Neural crest cell (in vitro differentiated cells): ENCODE data around the gene YBX3. TPM values are rescaled to one million over a fixed set of nuclear protein-coding genes. Genes with fewer than 3 reads are reported as not detected.

ENCODE experiments used
- DNase-seq: peaks from one replicate; pipeline ENCODE4 v3.0.0; 2021; ENCODE audit warnings: low read depth, mixed read lengths, low spot score
- H3K27ac Mint-ChIP-seq: one replicate; pipeline ENCODE4 v1.8.0; 2021; ENCODE audit warnings: mild to moderate bottlenecking, mixed read lengths; ENCODE audit not compliant: unreplicated experiment
- H3K27me3 Mint-ChIP-seq: 2 replicates; pipeline ENCODE4 v1.8.0; 2021; ENCODE audit warnings: low read depth, mild to moderate bottlenecking, mixed read lengths
- H3K36me3 Mint-ChIP-seq: 2 replicates; pipeline ENCODE4 v1.8.0; 2021; ENCODE audit warnings: low read depth, mild to moderate bottlenecking, mixed read lengths
- H3K4me1 Mint-ChIP-seq: 2 replicates; pipeline ENCODE4 v1.8.0; 2021; ENCODE audit warnings: mixed read lengths
- H3K4me3 Mint-ChIP-seq: one replicate; pipeline ENCODE4 v1.8.0; 2021; ENCODE audit warnings: mild to moderate bottlenecking, mixed read lengths
- H3K9me3 Mint-ChIP-seq: 2 replicates; pipeline ENCODE4 v1.8.0; 2021; ENCODE audit warnings: mixed read lengths
- CTCF ChIP-seq: fragments of 200-600 bp; sonication (generic); conservative IDR thresholded peaks from 2 replicates; pipeline ENCODE4 v1.5.0; 2021; ENCODE audit warnings: antibody characterized with exemption, mild to moderate bottlenecking
- total RNA-seq: library from RNA; stranded (reverse); gene quantifications from 2 replicates; pipeline ENCODE4 v1.2.1, GENCODE V29; 2021

Gene YBX3
- total RNA-seq, 1 donor from 2014 or later = 90.4 TPM

DNA sequence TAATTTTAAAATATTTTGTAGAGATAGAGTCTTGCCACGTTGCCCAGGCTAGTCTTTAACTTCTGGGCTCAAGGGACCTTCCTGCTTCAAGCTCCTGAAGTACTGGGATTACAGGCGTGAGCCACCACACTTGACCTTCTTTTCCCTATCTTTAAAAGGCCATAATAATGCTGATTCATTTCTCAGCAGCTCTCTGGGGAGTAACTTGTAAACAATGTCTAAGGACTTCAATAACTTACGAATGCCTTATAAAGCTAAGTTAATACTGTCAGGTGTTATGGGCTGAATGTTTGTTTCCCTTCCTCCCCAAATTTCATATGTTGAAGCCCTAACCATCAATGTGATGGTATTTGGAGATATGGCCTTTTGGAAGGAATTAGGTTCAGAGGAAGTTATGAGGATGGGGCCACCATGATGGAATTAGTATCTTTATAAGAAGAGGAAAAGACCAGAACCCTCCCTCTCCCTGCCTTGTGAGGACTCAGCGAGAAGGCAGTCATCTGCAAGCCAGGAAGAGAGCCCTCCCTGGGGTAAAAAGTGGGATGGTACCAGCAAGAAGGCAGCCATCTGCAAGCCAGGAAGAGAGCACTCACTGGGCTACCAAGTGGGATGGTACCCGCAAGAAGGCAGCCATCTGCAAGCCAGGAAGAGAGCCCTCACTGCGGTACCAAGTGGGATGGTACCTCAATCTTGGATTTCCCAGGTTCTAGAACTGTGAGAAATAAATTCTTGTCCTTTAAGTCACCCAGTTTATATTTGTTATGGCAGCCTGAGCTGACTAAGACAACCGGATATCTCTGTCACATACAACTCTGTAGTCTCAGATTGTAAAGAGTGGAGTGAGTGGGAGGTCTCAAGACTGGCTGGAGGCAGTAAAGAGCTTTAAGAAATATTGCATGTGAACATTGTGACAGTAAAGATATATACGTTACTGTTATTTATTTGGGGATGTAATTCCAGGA, 16.3 kb upstream of the YBX3 start:
- Mint-ChIP-seq H3K4me3 (no peak overlapping the region), H3K27me3 (peaks cover 22% of the 10 kb centered on the region), H3K27ac (no peak overlapping the region), H3K9me3 (peaks cover 3% of the 10 kb centered on the region), H3K4me1 (no peaks in the 10 kb centered on the region), H3K36me3 (no peaks in the 10 kb centered on the region)
- DNase-seq = no peak
- no peak for TF ChIP-seq CTCF

DNA sequence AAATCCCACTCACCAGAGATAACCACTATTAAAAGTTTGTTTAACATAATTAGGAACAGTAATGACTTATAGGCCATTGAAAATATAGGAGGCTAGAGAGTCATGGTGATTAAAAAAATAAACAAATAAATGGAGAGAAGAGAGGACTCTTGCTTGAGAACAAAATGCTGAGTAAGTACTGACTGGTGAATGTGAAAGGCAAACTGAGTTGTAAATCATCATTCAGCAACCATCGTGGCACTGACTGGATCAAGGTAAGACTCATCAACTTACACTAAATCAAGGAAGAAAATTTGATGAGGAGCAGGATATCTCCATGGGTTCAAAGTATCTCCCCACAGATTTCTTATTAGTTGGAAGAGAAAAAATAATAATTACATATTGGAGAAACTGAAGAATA, 14.1 kb upstream of the YBX3 start:
- Mint-ChIP-seq H3K4me3 (no peak overlapping the region), H3K27me3 (peaks cover 26% of the 10 kb centered on the region), H3K27ac (no peak overlapping the region), H3K4me1 (no peaks in the 10 kb centered on the region), H3K9me3 (no peaks in the 10 kb centered on the region), H3K36me3 (no peaks in the 10 kb centered on the region)
- DNase-seq = no peak
- TF ChIP-seq CTCF = no peak

GRCh38 chr12:10736463-10736862, 13.3 kb upstream of the YBX3 start:
- Mint-ChIP-seq H3K27me3 (peaks cover 22% of the 10 kb centered on the region), H3K27ac (no peak overlapping the region), H3K4me3 (no peak overlapping the region), H3K4me1 (no peaks in the 10 kb centered on the region), H3K36me3 (no peaks in the 10 kb centered on the region), H3K9me3 (no peaks in the 10 kb centered on the region)
- DNase-seq = no peak
- no peak for TF ChIP-seq CTCF

- H3K36me3 Mint-ChIP-seq = no peaks in the 10 kb centered on the region
- peaks cover 24% of the 10 kb centered on the region for H3K27me3 Mint-ChIP-seq
- no peak overlapping the region for H3K4me3 Mint-ChIP-seq
- no peak overlapping the region for H3K27ac Mint-ChIP-seq
- TF ChIP-seq CTCF = no peak
- no peaks in the 10 kb centered on the region for H3K9me3 Mint-ChIP-seq
- H3K4me1 Mint-ChIP-seq = no peaks in the 10 kb centered on the region
- DNase-seq = no peak
Observed at GRCh38 chr12:10735428-10735827, 12.3 kb upstream of the YBX3 start.

GRCh38 chr12:10732549-10732948, 9.4 kb upstream of the YBX3 start:
- no peak for DNase-seq
- Mint-ChIP-seq H3K4me3 (no peak overlapping the region), H3K27ac (no peak overlapping the region), H3K27me3 (peaks cover 33% of the 10 kb centered on the region), H3K4me1 (no peaks in the 10 kb centered on the region), H3K36me3 (no peaks in the 10 kb centered on the region), H3K9me3 (no peaks in the 10 kb centered on the region)
- TF ChIP-seq CTCF = no peak
